ENCODE results near the gene CNNM2. TPM values are rescaled to one million over a fixed set of nuclear protein-coding genes. Genes with fewer than 3 reads are reported as not detected.

CNNM2 gene
- total and polyA plus RNA-seq, 2 donors, result 5.5 to 9.0 TPM

DNA sequence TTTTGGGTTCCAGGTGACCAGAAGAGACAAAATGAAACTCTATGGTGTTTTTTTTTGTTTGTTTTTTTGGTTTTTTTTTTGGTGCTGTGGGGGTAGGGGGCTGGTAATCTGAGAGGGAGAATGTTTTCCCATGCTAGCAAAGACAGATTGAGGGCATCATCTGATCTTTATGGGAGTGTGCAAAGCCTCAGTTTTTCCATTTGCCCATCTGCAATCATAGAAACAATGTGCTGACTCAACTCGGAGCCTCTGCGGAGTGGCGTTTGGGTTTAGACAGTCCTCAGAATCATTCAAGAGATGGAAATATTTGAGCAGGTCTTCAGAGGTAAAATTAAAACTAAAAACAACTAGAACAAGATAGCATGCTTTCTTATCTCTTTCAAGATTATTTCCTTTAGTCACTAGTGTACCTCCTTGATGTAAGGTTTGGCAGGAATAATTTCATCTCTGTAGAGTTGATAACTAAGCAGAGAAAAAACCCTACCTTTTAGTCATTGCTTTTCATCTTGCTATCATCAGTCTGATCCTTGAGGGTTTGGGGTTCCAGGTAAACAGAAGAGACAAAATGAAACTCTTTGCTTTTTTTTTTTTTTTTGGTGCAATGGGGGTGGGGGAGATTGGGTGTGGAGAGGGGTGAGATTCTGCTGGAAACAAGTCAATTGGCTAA is 18.0 kb downstream of the CNNM2 start:
- 83% methylated on average over 3 of the region's 3 CpGs for WGBS
- DNase-seq (ENCODE audit: extremely low spot score), result no peak
- H3K36me3 ChIP-seq (ENCODE audit: insufficient read depth), result no peaks in the 10 kb centered on the region
- no peak overlapping the region for H3K4me3 ChIP-seq (ENCODE audit: low read depth, low read length)
- H3K27ac ChIP-seq (ENCODE audit: low read depth), result no peak overlapping the region
- no peaks in the 10 kb centered on the region for H3K4me1 ChIP-seq (ENCODE audit: insufficient read depth)

DNA sequence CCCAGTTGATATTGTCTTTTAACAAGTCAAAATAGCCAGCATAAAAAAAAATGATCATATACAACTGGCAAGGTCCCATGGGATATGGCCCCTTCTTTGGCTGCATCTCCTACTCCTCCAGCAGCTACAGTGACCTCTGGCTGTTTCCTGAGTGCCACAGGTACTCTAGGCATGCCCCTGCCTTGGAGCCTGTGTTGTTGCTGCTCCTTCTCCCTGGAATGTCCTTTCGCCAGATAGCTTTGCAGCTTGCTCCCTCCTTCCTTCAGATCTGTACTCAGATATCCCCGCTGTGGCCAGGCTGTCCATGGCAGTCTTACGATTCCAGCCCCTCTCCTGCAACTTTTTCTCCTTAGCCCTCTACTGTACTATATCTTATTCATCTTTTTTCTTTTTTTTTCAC is 23.3 kb downstream of the CNNM2 start:
- Histone ChIP-seq H3K4me3 (ENCODE audit: low read depth, low read length) (no peak overlapping the region), H3K4me1 (ENCODE audit: insufficient read depth) (no peaks in the 10 kb centered on the region), H3K27ac (ENCODE audit: low read depth) (no peak overlapping the region), H3K36me3 (ENCODE audit: insufficient read depth) (no peaks in the 10 kb centered on the region)
- WGBS, result 97% methylated on average over 3 of the region's 3 CpGs
- no peak for DNase-seq (ENCODE audit: extremely low spot score)

DNA sequence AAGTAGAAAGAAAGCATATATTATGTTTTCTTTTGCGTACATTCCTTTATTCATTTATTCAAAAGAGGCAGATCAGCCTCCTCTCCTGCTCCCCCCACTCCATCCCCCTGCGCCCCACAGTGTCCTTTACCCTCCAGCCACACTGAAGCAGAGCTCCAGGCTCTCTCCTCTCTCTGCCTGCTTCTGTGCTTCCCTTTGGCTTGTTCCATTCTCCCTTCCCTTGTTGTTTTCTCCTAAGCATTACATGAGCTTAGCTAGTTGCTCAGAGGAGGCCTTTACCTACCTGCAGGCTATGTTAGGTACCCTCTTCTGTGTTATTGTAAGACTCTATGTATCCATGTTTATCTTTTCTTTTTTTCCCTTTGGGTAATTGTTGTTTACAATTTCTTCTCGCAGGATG is 27.4 kb downstream of the CNNM2 start:
- no peak for DNase-seq (ENCODE audit: extremely low spot score)
- no peaks in the 10 kb centered on the region for H3K36me3 ChIP-seq (ENCODE audit: insufficient read depth)
- no peaks in the 10 kb centered on the region for H3K4me1 ChIP-seq (ENCODE audit: insufficient read depth)
- H3K27ac ChIP-seq (ENCODE audit: low read depth), result no peak overlapping the region
- WGBS, result 88% methylated on average over 3 of the region's 3 CpGs
- no peak overlapping the region for H3K4me3 ChIP-seq (ENCODE audit: low read depth, low read length)

DNA sequence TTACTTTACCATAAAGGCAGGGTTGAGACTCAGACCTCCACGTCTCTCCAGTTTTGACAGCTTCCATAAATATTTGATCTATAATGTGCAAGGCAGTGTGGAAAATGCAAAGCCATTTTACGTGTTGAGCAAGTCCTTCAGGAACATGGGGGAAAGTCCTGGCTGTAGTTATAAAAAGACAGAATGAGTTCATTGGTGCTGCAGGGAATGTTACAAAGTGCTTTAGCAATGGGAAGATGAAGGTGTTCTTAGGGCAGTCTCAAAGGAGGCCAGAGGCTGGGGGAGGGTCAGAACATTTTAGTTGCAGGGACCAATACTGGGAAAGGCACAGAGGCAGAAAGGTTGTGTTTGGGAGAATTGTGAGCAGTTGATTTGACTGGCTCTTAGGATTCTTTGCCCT is 27.9 kb downstream of the CNNM2 start:
- no peaks in the 10 kb centered on the region for H3K4me1 ChIP-seq (ENCODE audit: insufficient read depth)
- no peak overlapping the region for H3K27ac ChIP-seq (ENCODE audit: low read depth)
- H3K4me3 ChIP-seq (ENCODE audit: low read depth, low read length), result no peak overlapping the region
- no peaks in the 10 kb centered on the region for H3K36me3 ChIP-seq (ENCODE audit: insufficient read depth)
- 90% methylated on average over 2 of the region's 2 CpGs for WGBS
- DNase-seq (ENCODE audit: extremely low spot score), result no peak

DNA sequence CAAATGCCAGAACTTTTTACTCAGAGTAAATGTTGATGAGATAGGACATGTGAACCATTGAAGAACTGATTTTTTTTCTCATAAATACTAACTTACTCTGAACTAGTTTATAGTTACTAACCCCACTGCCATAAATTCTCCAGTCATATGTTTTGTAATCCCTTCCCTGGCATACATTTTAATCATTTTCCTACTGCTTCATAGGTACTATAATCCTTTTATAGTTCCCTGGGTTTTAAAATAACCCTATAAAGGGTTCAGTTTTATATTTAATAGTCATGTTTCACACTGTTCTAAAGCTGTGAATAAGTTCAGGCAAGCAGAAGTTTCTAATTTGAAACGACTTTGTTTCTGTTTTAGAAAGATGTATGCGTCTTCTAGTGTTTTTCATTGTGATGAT is 28.9 kb downstream of the CNNM2 start:
- no peak for DNase-seq (ENCODE audit: extremely low spot score)
- 66% methylated on average over 2 of the region's 2 CpGs for WGBS
- H3K36me3 ChIP-seq (ENCODE audit: insufficient read depth), result no peaks in the 10 kb centered on the region
- H3K4me1 ChIP-seq (ENCODE audit: insufficient read depth), result no peaks in the 10 kb centered on the region
- H3K4me3 ChIP-seq (ENCODE audit: low read depth, low read length), result no peak overlapping the region
- no peak overlapping the region for H3K27ac ChIP-seq (ENCODE audit: low read depth)

DNA sequence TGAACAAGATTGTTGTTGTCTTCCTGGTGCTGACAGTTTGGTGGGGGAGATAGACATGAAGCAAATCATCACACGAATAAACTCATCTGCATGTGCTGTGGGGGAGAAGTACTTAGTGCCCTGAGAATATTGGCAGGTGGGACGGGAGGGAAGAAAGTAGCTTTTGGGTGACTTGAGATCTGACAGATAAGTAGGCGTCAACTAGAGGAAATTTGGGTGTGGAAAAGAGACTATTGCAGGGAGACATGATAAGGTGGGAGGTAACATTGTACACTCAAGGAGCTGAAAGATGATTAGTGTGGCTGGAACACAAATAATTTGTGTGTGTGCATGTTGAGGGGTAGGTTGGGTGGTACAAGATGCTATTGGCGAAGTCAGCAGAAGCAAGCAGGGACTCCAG is 30.1 kb downstream of the CNNM2 start:
- no peak overlapping the region for H3K27ac ChIP-seq (ENCODE audit: low read depth)
- 90% methylated on average over 4 of the region's 4 CpGs for WGBS
- no peaks in the 10 kb centered on the region for H3K4me1 ChIP-seq (ENCODE audit: insufficient read depth)
- H3K4me3 ChIP-seq (ENCODE audit: low read depth, low read length), result no peak overlapping the region
- no peak for DNase-seq (ENCODE audit: extremely low spot score)
- no peaks in the 10 kb centered on the region for H3K36me3 ChIP-seq (ENCODE audit: insufficient read depth)

DNA sequence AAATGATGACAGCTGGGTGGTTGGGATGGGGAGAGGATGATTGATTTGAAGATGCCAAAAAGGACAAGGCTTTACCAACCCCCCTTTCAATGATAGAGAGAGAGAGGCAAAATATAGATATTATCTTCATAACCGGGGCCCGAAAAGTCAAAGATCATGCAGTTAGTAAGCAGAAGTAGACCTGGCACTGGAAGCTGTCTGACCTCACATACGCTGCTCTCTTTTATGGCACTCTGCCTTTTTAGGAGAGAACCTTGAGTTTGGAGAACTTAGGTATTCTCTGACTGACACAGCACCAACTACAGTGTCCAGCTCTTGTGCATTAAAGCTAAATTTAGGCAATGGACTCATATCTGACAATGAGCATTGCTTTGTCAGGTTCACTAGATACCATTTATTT is 30.7 kb downstream of the CNNM2 start:
- Histone ChIP-seq H3K4me3 (ENCODE audit: low read depth, low read length) (no peak overlapping the region), H3K36me3 (ENCODE audit: insufficient read depth) (no peaks in the 10 kb centered on the region), H3K4me1 (ENCODE audit: insufficient read depth) (no peaks in the 10 kb centered on the region), H3K27ac (ENCODE audit: low read depth) (no peak overlapping the region)
- 92% methylated on average over 3 of the region's 3 CpGs for WGBS
- DNase-seq (ENCODE audit: extremely low spot score), result no peak

DNA sequence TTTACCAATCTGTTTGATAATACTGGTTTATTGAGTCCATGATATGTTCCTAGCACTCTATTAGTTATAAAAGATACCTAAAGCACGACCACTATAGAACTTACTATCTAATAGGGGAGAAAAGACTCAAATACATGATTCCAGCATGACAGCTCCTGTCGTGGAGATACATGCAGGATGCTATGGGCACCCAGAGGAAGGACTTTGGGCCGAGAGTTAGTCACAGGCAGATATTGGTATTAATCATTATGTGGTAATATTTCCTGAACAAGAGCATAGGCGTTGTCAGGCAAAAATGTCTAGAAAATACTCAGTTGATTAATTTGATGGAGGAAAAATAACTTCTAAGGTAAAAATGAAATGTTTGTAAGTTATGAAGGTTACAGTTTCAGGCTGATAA is 31.8 kb downstream of the CNNM2 start:
- 89% methylated on average over 4 of the region's 4 CpGs for WGBS
- H3K36me3 ChIP-seq (ENCODE audit: insufficient read depth), result no peaks in the 10 kb centered on the region
- H3K4me1 ChIP-seq (ENCODE audit: insufficient read depth), result no peaks in the 10 kb centered on the region
- no peak overlapping the region for H3K27ac ChIP-seq (ENCODE audit: low read depth)
- H3K4me3 ChIP-seq (ENCODE audit: low read depth, low read length), result no peak overlapping the region
- DNase-seq (ENCODE audit: extremely low spot score), result no peak

DNA sequence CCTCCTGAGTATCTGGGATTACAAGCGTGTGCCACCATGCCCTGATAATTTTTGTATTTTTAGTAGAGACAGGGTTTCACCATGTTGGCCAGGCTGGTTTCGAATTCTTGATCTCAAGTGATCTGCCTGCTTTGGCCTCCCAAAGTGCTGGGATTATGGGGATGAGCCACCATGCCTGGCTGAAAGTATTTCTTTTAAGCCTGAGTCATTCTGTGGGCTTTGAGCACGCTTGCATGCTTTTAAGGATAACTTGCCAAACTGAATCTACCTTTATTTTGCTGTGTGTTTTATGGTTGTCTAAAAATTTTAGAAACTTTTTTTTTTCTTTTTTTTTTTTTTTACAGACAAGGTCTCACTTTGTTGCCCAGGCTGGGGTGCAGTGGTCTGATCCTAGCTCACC is 33.2 kb downstream of the CNNM2 start:
- Histone ChIP-seq H3K4me1 (ENCODE audit: insufficient read depth) (no peaks in the 10 kb centered on the region), H3K27ac (ENCODE audit: low read depth) (no peak overlapping the region), H3K36me3 (ENCODE audit: insufficient read depth) (no peaks in the 10 kb centered on the region), H3K4me3 (ENCODE audit: low read depth, low read length) (no peak overlapping the region)
- WGBS, result 97% methylated on average over 3 of the region's 3 CpGs
- DNase-seq (ENCODE audit: extremely low spot score), result no peak

DNA sequence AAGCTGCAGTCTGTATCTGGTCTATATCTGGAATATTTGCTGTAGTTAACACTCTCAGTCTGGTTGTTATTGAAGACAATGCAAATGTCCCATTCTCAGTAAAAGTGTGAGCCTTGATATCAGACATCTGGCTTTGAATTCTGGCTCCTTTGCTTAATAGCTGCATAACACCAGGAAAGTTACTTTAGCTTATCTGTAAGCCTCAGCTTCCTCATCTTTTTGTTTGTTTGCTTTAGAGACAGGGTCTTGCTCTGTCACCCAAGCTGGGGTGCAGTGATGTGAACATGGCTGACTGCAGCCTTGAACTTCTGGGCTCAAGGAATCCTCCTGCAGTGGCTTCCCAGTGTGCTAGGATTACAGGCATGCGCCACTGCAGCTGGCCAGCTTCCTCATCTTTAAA is 41.3 kb downstream of the CNNM2 start:
- no peak for DNase-seq (ENCODE audit: extremely low spot score)
- H3K27ac ChIP-seq (ENCODE audit: low read depth), result no peak overlapping the region
- H3K4me1 ChIP-seq (ENCODE audit: insufficient read depth), result no peaks in the 10 kb centered on the region
- WGBS, result 89% methylated on average over 1 of the region's 1 CpG
- H3K4me3 ChIP-seq (ENCODE audit: low read depth, low read length), result no peak overlapping the region
- no peaks in the 10 kb centered on the region for H3K36me3 ChIP-seq (ENCODE audit: insufficient read depth)

DNA sequence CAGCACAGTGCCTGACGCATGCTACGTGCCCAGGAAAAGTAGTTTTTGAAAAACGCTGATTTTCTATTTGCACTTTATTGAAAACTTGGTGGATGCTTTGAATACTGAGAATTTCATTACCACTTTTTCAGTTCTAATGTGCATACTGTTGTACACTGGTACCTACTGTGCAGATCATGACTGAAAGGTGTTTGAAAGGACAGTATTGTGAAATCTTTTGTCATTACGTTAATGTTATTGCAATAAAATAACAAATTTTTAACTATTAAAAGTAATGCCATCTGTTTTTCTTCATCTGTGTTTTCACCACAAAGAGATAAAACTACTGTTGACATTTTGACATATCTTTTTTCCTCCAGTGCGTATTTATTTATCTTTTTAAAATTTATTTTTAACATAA is 42.1 kb downstream of the CNNM2 start:
- Histone ChIP-seq H3K36me3 (ENCODE audit: insufficient read depth) (no peaks in the 10 kb centered on the region), H3K4me3 (ENCODE audit: low read depth, low read length) (no peak overlapping the region), H3K27ac (ENCODE audit: low read depth) (no peak overlapping the region), H3K4me1 (ENCODE audit: insufficient read depth) (no peaks in the 10 kb centered on the region)
- WGBS, result 82% methylated on average over 5 of the region's 5 CpGs
- DNase-seq (ENCODE audit: extremely low spot score), result no peak

DNA sequence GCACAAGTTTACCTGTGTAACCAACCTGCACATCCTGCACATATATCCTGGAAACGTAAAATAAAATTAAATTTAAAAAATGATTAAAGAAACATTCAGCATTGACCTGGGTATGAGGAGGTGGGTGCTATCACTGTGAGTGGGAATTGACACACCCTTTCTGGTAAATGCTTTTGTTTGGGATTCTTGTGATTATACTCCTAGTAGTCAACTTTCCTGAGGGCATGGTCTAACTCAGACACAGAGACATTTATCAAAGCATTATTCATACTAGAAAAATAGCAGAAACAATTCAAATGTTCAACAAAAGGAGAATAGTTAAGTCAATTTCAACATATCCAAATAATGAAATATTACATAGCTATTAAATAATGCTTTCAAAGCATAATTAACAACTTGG is 44.2 kb downstream of the CNNM2 start:
- no peak overlapping the region for H3K4me3 ChIP-seq (ENCODE audit: low read depth, low read length)
- 95% methylated on average over 1 of the region's 1 CpG for WGBS

DNA sequence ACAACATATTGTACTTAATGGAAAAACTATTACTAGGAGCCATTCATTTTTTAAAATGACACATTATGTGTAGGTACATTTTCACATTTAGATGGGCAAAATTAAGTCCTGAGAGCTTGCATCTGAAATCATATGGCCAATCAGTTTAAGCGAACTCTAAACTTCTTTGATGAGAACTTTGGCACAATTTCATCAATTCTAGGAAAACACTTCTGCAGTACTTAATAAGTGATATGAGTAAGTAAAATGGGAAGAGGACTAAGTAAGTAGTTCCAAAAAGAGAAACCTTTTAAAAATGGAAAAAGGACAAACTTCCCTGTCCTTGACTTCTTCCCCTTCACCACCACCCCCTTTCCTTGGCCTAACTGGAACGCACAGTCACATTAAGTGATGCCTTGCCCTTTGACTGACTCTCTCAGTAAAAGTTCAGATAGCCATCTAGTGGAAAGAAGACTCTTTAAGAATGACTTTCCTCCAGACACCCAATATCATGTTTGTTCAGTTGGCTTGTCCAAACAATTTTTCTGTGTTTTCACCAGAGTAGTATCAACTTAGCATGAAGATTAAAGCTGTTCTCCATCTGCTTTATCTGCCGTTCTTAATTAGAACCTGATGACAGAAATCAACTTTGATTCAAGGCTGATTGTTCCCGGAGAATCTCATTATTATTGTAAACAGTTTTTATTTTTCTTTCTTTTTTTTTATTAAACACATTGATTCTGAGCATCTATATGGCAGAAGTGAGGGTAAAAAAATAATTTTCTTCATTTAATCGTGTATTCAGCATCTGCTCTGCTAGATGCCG is 45.1 kb downstream of the CNNM2 start:
- Histone ChIP-seq H3K4me1 (ENCODE audit: insufficient read depth) (no peaks in the 10 kb centered on the region), H3K4me3 (ENCODE audit: low read depth, low read length) (no peak overlapping the region), H3K27ac (ENCODE audit: low read depth) (no peak overlapping the region), H3K36me3 (ENCODE audit: insufficient read depth) (no peaks in the 10 kb centered on the region)
- no peak for DNase-seq (ENCODE audit: extremely low spot score)
- 75% methylated on average over 6 of the region's 6 CpGs for WGBS

More for the DNA sequence above, 44.2 kb downstream of the CNNM2 start:
- no peaks in the 10 kb centered on the region for H3K36me3 ChIP-seq (ENCODE audit: insufficient read depth)
- H3K4me1 ChIP-seq (ENCODE audit: insufficient read depth), result no peaks in the 10 kb centered on the region
- no peak overlapping the region for H3K27ac ChIP-seq (ENCODE audit: low read depth)
- DNase-seq (ENCODE audit: extremely low spot score), result no peak

DNA sequence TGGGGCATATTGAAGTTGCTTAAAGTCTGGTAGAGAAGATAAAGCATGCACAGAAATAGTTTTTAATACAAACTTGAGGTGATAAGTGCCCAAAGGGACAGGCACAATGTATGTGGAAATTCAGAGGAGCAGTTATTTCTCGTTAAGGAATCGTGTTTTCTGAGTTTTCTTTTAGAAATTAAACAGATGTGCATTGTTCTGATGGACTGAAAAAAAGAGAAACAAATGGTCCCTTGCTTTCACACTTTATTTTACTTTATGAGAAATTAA is 45.6 kb downstream of the CNNM2 start:
- no peak overlapping the region for H3K4me3 ChIP-seq (ENCODE audit: low read depth, low read length)
- 80% methylated on average over 2 of the region's 2 CpGs for WGBS
- H3K27ac ChIP-seq (ENCODE audit: low read depth), result no peak overlapping the region
- no peak for DNase-seq (ENCODE audit: extremely low spot score)
- H3K4me1 ChIP-seq (ENCODE audit: insufficient read depth), result no peaks in the 10 kb centered on the region
- no peaks in the 10 kb centered on the region for H3K36me3 ChIP-seq (ENCODE audit: insufficient read depth)

All from urinary bladder (tissue), 4 donors.